DMS53 treated with DMSO at 0.1 percent for 48 hours (cell line): ENCODE measurements around the gene MRPL44.
A peak's percentile ranks its signal among the peaks of the same experiment; 100 is the strongest.

ENCODE experiments used
- DNase-seq: peaks from one replicate; lab custom pipeline; 2025; ENCODE audit not compliant: unreplicated experiment; lab: John Stamatoyannopoulos, UW

Gene MRPL44

DNA sequence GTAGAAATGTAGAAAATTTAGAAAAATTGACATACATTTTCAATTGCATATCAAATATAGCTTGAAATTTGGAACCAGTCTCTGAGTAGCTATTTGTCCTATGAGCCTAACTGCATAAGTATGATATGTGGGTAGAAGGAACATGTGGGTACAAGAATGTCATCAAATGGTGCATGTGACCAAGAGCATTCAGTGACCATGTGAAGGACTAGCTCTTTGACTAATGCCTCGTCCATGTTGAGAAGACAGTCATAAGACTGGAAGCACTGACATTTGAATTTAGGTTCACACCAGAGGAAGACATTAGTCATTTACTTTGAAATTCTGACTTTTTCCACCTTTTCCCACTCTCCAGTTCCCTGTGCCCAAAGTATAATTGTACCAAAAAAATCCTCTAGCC is 12.6 kb downstream of the MRPL44 start:
- no peak for DNase-seq

DNA sequence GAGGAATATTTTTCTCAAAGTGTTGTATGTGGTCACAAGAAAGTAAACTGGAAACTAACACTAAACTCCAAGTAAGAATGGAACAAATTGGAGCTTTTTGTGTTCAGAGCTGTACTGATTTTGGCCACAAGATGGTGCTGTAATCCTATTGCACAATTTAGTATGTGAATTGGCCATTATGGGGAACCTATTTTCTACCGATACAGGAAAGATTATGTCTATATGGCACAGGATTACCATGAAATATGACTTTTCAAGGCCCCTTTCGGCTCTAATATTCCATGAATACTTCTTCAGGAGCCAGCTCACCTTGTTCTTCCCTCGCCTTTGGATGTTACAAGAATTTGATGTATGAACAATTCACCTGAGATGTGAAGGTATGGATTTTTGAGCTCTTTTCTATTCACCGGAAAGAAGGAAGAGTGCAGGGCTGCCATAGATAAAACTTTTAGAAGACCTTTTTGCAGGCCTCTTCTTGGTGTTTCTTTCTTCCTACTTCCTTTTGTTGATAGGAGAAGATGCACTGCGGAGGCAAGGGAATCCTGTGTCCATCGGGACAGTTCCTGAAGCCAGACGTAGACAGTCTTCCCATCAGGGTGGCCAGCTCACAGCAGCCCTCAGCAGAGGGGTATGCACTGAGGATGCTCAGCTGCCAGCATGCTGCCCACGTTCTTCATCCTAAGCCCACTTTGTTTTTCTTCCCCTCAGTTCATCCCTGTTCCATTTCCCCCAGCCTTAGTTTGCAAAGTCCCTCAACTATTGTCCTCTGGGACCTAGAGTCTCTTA is 13.3 kb downstream of the MRPL44 start:
- peak; percentile 30 for DNase-seq

DNA sequence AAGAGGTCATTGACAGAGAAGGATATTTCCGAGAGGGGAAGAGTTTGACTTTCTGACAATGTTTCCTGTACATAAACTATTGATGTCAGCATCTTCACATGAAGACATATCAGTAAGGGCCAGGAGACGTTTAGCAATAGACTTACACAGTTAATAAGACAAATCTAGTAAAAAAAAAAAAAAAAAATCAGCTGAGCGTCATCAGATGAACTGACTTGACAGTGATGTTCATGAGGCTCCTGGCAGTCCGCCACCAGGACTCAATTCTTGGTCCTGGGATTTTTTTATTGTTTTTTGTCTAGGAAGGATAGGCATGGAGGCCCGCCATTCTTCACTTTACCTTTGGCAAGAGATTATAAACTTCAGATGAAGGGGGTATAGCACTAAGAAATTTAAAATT is 14.5 kb downstream of the MRPL44 start:
- DNase-seq, result no peak

DNA sequence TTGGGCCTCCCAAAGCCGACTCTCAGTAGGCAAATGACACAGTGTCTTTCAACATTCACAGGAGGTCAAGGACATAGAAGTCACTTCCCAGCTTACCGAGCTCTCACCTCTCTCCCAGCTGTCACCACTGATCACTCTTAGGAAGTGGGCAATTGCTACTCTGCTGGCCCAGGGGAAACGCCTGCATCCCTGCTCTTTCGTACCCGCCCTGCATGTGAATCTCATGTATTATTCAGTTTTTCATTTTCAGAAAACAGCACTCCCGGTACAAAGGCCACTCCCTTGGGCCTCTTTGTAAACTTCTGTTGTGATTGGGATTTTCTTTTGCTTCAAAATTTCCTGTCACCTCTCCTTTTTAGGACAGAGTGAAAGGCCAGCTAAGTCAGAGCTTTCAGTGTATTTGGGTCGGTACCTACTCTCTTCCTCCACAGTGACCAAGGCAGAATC is 15.4 kb downstream of the MRPL44 start:
- no peak for DNase-seq

DNA sequence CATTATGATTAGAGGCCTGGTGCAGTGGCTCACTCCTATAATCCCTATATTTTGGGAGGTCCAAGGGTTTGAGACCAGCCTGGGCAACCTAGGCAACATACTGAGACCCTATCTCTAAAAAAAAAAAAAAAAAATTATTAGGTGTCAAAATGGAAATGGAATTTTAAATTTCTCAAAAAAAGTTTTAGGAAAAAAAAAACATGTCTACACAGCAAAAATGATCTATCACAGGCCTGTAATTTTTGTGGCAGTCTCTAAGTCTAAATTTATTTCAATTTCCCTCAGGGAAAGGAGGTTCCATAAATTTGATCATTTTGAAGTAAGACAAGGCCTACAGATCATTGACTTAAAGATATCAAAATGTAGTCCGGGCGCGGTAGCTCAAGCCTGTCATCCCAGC is 16.3 kb downstream of the MRPL44 start:
- DNase-seq, result no peak

DNA sequence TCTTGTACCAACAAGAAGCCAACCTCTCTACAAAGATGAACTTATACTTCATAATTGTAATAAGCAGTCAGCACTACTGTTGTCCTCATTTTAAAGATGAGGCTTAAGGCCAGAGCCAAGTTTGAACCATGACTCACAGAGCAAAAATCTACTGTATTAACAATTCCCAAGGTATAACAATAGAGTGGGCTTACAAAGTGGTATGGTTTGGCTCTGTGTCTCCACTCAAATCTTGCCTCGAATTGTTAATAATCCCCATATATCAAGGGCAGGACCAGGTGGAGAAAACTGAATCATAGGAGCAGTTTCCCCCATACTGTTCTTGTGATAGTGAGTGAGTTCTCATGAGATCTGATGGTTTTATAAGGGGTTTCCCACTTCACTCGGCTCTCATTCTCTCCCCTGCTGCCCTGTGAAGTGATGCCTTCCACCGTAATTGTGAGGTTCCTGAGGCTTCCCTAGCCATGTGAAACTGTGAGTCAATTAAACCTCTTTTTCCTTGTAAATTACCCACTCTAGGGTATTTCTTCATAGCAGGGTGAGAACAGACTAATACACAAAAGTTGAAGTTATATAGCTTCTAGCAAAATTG is 19.5 kb downstream of the MRPL44 start:
- no peak for DNase-seq

DNA sequence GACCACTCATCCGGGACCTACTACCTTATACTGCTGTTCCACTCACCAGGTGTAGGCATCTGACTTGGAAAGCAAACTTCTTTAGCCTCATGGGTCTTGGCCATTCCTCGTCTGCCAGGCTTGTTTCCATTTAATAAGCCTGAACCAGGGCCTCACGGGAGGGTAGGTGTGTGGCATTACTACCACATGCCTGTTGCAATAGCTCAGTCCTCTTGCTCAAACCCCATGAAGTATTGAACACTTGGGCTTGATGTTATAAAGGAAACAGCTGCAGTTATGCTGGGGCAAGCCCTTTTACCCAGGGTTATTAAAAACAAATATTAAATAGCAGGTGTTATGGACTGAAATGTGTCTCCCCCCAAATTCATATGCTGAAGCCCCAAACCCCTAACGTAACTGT is 21.2 kb downstream of the MRPL44 start:
- no peak for DNase-seq

DNA sequence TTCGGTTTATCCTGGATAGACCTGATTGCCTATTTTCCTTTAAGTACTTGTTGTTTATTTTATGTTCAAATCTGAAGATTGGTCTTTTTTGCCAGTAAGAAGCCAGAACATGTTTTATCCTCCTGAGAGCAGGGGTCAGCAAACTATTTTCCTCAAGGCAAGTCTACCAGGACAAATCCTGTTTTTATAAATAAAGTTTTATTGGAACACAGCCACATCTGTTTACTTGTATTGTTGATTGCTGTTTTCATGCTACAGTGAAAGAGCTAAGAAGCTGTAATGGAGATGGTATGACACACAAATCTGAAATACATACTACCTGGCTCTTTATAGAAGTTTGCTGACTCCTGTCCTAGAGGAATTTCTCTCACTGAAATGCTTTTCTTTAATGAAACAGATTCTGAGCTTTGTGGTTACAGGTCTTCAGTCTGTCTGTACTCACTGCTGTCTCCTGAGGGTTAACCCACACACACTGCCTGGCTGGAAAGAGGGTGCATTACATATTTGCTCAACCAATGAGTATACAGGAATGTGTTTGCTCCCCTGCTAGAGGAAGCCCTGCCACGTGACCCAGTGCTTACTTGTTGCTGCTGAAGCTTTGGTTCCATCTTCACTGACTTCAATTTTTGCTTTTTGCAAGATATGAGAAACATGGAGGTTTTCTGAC is 22.6 kb downstream of the MRPL44 start:
- DNase-seq, result no peak

DNA sequence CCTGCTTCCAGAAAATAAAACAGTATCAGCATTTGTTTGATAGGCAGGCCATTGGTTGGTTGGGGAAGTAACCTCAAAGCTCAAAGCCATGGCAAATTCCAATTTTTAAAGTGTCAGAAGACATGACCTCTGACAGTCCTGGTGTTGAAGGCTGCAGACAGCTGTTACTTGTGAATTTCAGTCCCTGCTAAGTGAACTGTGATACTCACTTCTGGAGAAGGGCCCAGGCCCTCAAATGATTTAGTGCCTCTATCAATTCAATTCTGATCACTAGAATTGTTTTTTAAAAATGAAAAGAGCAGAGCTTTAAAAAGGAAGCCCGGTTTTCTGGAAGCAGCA is 23.1 kb downstream of the MRPL44 start:
- DNase-seq, result no peak

DNA sequence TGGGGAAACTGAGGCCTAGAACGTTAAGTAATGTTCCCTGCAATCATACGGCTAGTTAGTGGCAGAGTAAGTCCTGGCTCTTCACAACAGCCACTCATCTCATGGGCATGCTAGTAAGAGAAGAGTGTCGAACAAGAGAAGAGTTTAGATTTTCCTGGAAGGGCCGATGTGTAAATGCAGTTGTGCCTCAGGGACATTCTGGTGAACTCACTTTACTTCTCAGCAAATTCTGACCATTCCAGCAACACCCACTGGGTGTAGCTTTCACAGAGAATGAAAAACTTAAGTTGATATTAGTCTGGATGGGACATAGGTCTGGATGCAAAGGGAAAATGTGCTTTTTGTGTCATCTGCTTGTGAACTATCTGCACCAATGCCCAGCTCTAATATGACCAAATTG is 23.5 kb downstream of the MRPL44 start:
- no peak for DNase-seq

DNA sequence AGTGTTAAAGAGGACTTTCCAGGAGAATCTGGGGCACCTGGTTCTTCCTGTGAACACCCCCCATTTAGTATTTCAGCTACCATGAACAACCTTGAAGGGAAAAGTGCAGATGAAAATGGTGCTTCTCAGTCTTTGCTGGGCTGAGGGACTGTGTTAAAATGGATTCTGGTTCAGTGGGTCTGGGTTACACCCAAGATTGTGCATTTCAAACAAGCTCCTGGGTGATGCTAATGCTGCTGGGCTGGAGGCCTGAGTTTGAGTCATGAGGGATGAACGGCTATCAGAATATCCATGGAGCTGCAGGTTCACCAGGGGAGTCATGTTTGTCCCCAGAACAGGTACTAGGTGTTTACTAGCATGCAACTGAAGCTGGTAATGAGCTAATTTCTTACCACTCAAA is 24.0 kb downstream of the MRPL44 start:
- no peak for DNase-seq

DNA sequence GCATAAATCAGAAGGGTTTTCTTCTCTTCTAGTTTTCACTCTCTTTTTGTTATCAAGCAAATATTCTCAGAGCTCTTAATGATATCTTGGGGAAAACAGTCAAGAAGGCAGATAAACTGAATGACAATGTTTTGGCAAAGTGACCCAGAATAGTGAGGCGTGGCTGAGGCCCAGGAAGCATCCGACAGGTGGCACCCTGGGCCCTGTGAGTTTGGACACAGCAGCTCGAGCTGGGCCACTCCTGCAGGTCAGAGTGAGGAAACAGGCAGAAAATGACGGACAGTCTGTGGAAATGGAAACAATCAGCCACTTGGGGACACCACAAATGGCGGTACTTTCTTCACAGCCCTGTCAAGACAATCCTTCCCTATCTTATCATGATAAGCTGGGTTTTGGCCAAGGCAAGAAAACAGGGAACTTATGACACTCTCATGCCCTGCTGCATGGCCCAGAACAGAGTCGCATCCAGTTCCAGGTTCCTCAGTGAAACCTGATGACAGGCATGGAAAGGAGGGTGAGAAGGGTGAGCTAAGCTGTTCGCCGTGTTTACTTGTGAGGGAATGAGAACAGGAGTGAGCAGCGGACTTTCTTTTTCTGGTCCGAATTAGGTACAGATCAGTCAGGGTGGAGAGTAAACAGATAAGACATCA is 32.1 kb downstream of the MRPL44 start:
- DNase-seq, result no peak

DNA sequence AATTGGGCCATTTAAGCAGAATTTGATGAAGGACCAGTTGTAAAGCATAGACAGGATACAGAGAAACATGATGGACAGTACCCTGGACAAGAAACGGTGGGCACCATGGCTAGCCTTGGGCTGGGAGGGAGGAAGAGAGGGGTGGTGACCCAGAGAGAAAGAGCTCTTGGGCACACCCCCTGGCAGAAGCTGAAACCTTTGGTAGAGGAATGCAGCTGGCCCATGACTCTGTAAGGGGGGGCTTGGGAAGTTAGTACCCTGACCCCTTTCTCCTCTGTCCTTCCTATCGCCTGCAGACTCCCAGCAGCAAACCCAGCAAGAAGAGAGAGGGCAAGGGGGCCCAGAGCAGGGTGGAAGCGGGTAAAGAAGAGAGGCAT is 32.6 kb downstream of the MRPL44 start:
- DNase-seq, result no peak

DNA sequence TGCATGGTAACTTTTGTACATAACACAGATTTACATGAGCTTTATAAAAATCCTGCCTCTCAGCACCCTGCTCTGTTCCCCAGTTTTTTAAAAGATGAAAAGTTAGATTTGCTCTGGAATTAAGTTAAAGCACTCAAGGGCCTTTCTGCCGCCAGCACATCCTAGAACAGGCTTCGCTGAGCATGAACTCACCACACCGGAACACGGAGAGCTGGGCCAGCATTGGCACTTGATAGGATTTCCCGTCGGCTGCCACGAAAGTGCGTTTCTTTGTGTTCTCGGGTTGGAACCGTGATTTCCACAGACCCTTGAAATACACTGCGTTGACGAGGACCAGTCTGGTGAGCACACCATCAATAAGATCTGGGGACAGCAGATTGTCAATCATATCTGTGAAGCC is 34.3 kb downstream of the MRPL44 start:
- DNase-seq, result no peak

DNA sequence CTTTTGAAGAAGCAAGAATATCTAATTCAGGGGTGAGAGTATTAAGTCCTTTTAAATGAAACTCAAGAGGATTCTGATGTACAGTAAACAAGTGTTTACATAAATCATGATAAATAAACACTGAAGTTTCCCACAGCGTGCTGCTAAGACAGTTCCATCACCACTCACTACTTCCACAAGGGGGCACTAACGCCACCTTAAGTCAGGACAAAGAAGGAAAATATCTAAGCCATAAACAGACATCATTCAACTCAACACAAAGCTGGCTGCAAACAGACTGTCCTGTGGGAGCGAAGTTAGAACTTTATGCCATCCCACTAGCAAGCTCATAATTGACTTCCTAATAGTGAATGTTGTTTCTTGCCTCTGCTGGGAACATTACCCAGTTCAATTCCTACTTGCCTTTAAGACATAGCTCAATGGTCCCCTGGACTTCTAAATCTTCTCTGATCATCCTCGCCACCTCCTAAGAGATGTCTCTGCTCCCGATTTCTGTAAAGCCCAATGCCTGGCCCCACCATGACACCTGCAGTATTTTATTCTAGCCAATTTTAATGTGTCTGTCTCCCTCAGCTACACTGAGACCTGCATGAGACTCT is 36.5 kb downstream of the MRPL44 start:
- DNase-seq, result peak; percentile 37

DNA sequence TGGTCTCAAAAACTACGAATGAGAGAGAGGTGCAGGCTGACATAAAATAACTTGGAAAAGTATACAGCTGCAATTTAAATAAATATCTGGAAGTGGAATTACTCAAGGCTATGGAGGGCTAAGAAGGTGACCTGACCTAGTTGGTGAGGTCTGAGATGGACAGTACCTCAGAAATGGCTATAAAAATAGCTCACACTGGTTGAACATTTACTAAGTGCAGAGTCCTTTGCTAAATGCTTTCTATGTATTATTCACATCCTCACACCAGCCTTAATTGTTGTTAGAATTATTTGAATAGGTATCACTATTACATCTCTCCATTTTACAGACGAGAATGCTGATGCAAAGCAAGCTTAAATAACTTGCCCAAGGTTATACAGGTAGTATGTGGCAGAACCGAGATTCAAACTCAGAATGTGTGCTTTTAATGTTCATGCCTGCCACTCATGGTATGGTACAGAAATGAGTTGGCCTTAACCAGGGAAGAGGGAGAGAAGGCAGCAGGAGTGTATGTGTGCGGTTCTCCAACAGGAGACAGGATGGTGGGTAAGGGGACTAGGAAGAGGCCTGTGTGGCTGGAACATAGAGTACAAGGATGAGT is 37.4 kb downstream of the MRPL44 start:
- DNase-seq, result no peak

DNA sequence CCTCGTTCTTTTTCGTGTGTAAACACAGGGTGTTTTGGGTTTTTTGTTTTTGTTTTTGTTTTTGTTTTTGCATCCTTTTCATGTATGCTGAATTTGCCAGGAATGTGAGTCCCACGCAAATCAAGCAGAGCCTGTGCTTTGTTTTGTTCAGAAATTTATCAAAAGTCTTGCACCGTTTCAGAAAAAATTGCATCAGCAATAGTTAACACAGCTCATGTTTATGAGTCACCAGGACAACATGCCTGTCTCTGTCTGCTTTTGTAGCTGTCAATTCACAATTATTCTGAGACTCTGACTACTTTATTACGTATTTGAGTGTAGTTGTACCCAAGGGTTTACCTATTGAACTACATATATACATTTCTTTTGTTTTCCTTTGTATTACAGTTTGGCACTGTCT is 38.3 kb downstream of the MRPL44 start:
- no peak for DNase-seq

DNA sequence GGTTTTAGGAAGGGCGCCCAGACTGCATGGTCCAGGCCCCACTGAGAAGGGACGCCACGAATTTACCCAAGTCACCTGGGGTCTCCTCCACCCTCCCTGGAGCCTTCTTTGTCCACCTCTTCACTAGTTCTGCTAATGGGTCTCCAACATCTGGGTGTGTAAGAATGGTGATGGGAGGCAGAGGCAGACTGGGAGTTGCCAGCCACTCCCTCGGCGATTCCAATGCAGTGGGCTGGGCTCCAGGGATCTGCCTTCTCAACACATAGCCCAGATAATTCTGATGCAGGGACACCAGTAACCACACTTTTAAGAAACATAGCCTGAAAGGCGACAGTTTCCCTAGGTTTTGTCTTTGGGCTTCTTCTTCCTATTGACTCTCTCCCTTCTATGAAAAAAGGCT is 39.1 kb downstream of the MRPL44 start:
- no peak for DNase-seq

DNA sequence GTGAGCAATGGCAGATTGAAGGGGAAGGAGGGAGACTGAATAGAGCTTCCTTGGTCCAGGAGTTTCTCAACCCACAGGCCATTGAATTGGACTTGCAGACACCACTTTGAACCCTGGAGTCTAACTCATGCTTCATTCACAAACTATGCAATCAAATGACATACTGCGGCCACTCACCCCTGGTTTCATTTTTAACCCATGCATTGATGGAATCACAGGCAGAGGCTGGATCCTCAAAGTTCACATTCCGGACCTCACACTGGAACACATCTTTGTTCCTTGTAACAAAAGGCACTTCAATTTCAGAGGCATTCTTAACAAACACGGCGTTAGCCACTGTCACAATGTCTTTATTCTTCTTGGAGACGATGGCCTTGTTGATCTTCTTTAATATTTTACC is 40.7 kb downstream of the MRPL44 start:
- DNase-seq, result no peak

DNA sequence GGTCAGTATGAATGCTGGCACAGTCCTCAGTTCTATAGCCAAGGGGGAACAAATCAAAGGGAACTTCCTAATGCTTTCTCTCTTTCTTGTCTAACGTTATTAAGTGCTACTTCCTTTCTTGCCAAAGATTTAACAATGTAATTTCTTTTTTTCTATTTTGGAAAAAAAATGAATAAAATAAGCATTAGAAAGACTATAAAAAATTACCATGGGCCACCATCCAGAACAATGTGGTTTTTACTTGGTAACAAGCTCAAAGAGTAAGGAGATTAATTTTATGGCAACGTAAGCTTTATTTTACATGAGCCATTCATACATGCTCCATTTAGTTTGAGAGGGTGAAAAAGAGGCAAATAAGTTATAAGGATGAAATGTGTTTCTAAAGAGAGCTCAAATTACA is 41.7 kb downstream of the MRPL44 start:
- DNase-seq, result no peak

DNA sequence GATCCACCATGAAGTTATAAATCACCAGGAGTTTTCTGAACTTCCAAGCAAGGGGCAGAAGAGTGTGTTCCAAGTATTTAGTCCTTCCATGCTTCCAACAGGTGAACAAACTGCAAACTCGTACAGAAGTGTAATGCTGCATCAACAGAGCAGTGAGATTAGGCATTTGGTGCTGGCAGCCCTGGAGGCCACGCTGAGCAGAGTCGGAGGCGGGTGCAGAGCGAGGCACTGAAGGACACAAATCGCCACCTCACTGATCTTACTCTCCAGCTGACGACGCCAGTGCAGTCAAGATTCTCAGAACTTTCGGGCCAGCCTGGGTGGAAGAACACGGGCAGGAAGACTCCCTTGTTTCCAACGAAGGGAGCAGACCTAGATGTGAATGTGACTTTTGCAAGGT is 42.6 kb downstream of the MRPL44 start:
- no peak for DNase-seq
